ENCODE measurements around the gene SLC5A5. TPM values are rescaled to one million over a fixed set of nuclear protein-coding genes. Genes with fewer than 3 reads are reported as not detected.

Gene SLC5A5
- total and polyA plus RNA-seq, 2 of the 8 experiments (the other 6 are each of a cell fraction or from before 2014, with no cell fraction given): 1.5 to 1.8 TPM

GRCh38 chr19:17847538-17848366 is 24.0 kb upstream of the SLC5A5 start, which contains the start of gene JAK3:
Gene JAK3 (minus strand): TSS chr19:17847982. CDS start chr19:17844417, 3,565 bp downstream.
- DNase-seq (ENCODE audit: low read depth in 1 of 2, low spot score in 2 of 2): peak; percentile 75 to 90
- Histone ChIP-seq H4K5ac (ENCODE audit: insufficient read length, low read depth, low read length) (peak within 1 kb of the TSS; percentile 36), H2BK15ac (ENCODE audit: low read length) (no peak within 1 kb of the TSS), H4K20me1 (replicated peaks in 1 of 2; ENCODE audit: control insufficient read depth in 1 of 2, insufficient read depth in 2 of 2, low read length in 2 of 2) (no peaks in the 10 kb centered on the region), H3K27ac (ENCODE audit: low read depth, low read length) (no peak within 1 kb of the TSS), H3K18ac (ENCODE audit: extremely low read depth, low read length) (peak within 1 kb of the TSS; percentile 62), H3K79me1 (ENCODE audit: low read depth, low read length) (no peaks in the 10 kb centered on the region), H3K4ac (replicated peaks; ENCODE audit: insufficient read length, low read depth, low read length) (peak within 1 kb of the TSS; percentile 77), H3K56ac (replicated peaks; ENCODE audit: insufficient read length, low read depth, low read length) (no peak within 1 kb of the TSS), H2AK5ac (ENCODE audit: low read depth, low read length) (no peak within 1 kb of the TSS), H3K9me3 (ENCODE audit: insufficient read depth in 2 of 2, low read depth in 1 of 2, low read length in 1 of 2) (no peaks in the 10 kb centered on the region), H2BK20ac (ENCODE audit: low read length) (peak within 1 kb of the TSS; percentile 61; the same call in 1 of the 2 replicates), H3K36me3 (ENCODE audit: control insufficient read depth in 2 of 4, insufficient read depth in 4 of 4, low read length in 3 of 4) (no peaks in the 10 kb centered on the region), H2BK120ac (replicated peaks; ENCODE audit: low read depth, low read length) (no peak within 1 kb of the TSS), H3K27me3 (replicated peaks in 1 of 4; ENCODE audit: control insufficient read depth in 3 of 4, extremely low read depth in 1 of 4, insufficient read depth in 3 of 4, low read length in 3 of 4) (peaks cover 0 to 7% (median 3%) of the 10 kb centered on the region in 4 experiments; a peak in 5 of 7 replicates), H3K79me2 (ENCODE audit: control insufficient read depth in 1 of 2, insufficient read depth in 2 of 2, low read length in 2 of 2) (no peaks in the 10 kb centered on the region), H4K8ac (ENCODE audit: extremely low read depth, insufficient read depth, low read length) (peak within 1 kb of the TSS; percentile 77), H3K4me1 (replicated peaks in 1 of 4; ENCODE audit: control insufficient read depth in 3 of 4, insufficient read depth in 4 of 4, low read length in 3 of 4) (peaks cover 0 to 8% (median under 1%) of the 10 kb centered on the region in 4 experiments; a peak in 4 of 7 replicates), H3K23ac (ENCODE audit: insufficient read length) (no peak within 1 kb of the TSS), H3K4me3 (ENCODE audit: extremely low read depth in 1 of 4, insufficient read depth in 2 of 4, low read depth in 3 of 4, low read length in 4 of 4) (peak within 1 kb of the TSS in 2 of 4 experiments; percentile 23 to 52; a peak in 4 of 8 replicates), H2BK12ac (ENCODE audit: low read depth, low read length) (peak within 1 kb of the TSS; percentile 39; the same call in 1 of the 2 replicates), H4K91ac (replicated peaks; ENCODE audit: insufficient read length, low read length) (peak within 1 kb of the TSS; percentile 26), H3K14ac (ENCODE audit: insufficient read length) (no peak within 1 kb of the TSS), H2AFZ (ENCODE audit: low read length) (no peak within 1 kb of the TSS), H3K4me2 (ENCODE audit: insufficient read depth in 1 of 2, low read depth in 2 of 2, low read length in 2 of 2) (peak within 1 kb of the TSS; percentile 42 to 65; a peak in 3 of 4 replicates), H2BK5ac (ENCODE audit: low read depth, low read length) (0 out of 2 replicates have a peak within 1 kb of the TSS, but pooled peaks have one; percentile 44), H3K23me2 (ENCODE audit: low read depth, low read length) (peaks cover 3% of the 10 kb centered on the region; the same call in 1 of the 2 replicates), H3K9ac (replicated peaks in 1 of 4; ENCODE audit: extremely low read depth in 1 of 4, low read depth in 3 of 4, low read length in 3 of 4) (no peak within 1 kb of the TSS; a peak in 1 of 7 replicates)
- CTCF ChIA-PET (ENCODE audit: partially characterized antibody): interaction anchor here (1.1 to 2.2 kb wide), 5 partner anchors 12 to 73 kb away, joined by 3 to 6 read pairs (median 4); partner anchors contain the start of genes RPL18A and SLC5A5
- WGBS, 2 experiments (ENCODE audit: extremely low coverage in 1 of 2, insufficient coverage in 1 of 2, insufficient read length in 1 of 2, insufficient replicate concordance in 2 of 2, low coverage in 1 of 2, low lambda C conversion rate in 2 of 2, missing lambda C conversion rate in 1 of 2): 26% methylated on average over 32 of the region's 40 CpGs; no CpG with 5 or more reads in 1 of the 2 experiments
- no peak for FAIRE-seq
- POLR2A ChIA-PET (ENCODE audit: partially characterized antibody): interaction anchor here (1.3 to 12.1 kb wide), 2 partner anchors 15 to 418 kb away, joined by 3 to 141 read pairs; partner anchors contain the start of gene RPL18A
- TF ChIP-seq BCL11A (IDR thresholded peaks at IDR 0.05; ENCODE audit: low read depth in 2 of 2, low read length in 2 of 2): no peak
- TF ChIP-seq, protein P1, sequence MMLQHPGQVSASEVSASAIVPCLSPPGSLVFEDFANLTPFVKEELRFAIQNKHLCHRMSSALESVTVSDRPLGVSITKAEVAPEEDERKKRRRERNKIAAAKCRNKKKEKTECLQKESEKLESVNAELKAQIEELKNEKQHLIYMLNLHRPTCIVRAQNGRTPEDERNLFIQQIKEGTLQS (IDR thresholded peaks at IDR 0.05; ENCODE audit: insufficient read depth, low read depth, low read length): no peak
- TF ChIP-seq POLR2AphosphoS5 (IDR thresholded peaks at IDR 0.05; ENCODE audit: low read depth, low read length): peak; percentile 54; the same call in 1 of the 2 replicates
- TF ChIP-seq, protein P2, sequence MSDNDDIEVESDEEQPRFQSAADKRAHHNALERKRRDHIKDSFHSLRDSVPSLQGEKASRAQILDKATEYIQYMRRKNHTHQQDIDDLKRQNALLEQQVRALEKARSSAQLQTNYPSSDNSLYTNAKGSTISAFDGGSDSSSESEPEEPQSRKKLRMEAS (IDR thresholded peaks at IDR 0.05): peak; percentile 57; the same call in 1 of the 2 replicates
- 0 out of 2 replicates have a peak, but pooled peaks have one; percentile 52 for TF ChIP-seq TAF1 (IDR thresholded peaks at IDR 0.05; ENCODE audit: low read depth, low read length)
- peak; percentile 65 for TF ChIP-seq NRF1 (IDR thresholded peaks at IDR 0.05; ENCODE audit: low read depth, low read length)
- TF ChIP-seq TBP (IDR thresholded peaks at IDR 0.05; ENCODE audit: low read depth, low read length): peak; percentile 61; the same call in 1 of the 2 replicates
